Measurements from ENCODE around the gene DHX35. TPM values are rescaled to one million over a fixed set of nuclear protein-coding genes. Genes with fewer than 3 reads are reported as not detected.
A peak's percentile ranks its signal among the peaks of the same experiment; 100 is the strongest.

DHX35 gene
- total and polyA plus RNA-seq, 2 of the 8 experiments (the other 6 are each of a cell fraction or from before 2014, with no cell fraction given) = 21.9 to 27.7 TPM

DNA sequence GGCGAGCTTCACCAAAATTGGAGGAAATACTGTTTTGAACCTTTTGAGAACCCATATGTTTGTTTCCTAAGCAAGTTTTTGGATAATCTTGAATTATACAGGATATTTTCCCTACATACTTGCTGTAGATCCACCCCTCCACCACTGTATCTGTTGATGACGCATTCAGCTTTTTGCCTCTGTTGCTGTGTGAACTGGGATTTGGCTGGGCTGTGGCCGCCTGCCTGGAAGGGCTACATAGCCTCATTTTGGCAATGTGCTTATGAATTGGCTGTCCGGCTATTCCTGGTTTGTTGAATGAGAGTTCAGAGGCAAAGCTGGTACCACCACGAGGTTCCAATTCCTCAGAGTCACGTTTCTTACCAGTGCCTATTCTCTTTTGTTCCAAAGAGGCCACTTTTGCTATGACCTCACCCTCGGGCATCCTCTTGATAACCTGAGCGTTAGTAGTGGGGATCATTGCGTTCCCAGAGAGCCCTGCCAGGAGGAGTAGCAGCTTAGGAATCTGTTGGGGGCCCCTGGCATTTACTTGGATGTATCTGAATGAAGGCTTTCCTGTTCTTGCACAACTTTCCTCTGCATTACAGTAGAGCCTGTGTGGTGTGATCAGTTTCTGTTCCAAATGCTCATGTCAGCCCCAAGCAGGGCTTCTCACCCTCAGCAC, 29.6 kb upstream of the DHX35 start:
- Histone ChIP-seq H3K56ac (replicated peaks; ENCODE audit: insufficient read length, low read depth, low read length) (no peak overlapping the region), H2BK120ac (replicated peaks; ENCODE audit: low read depth, low read length) (no peak overlapping the region), H3K9ac (replicated peaks in 1 of 4; ENCODE audit: extremely low read depth in 1 of 4, low read depth in 3 of 4, low read length in 3 of 4) (no peak overlapping the region; a peak in 1 of 7 replicates), H4K8ac (ENCODE audit: extremely low read depth, insufficient read depth, low read length) (no peak overlapping the region), H3K23ac (ENCODE audit: insufficient read length) (no peak overlapping the region), H3K4me3 (ENCODE audit: extremely low read depth in 1 of 4, insufficient read depth in 2 of 4, low read depth in 3 of 4, low read length in 4 of 4) (no peak overlapping the region), H2BK5ac (ENCODE audit: low read depth, low read length) (no peak overlapping the region), H3K79me1 (ENCODE audit: low read depth, low read length) (peaks cover 31% of the 10 kb centered on the region), H4K91ac (replicated peaks; ENCODE audit: insufficient read length, low read length) (no peak overlapping the region), H2AK5ac (ENCODE audit: low read depth, low read length) (no peak overlapping the region), H3K4me2 (ENCODE audit: insufficient read depth in 1 of 2, low read depth in 2 of 2, low read length in 2 of 2) (0 out of 4 replicates have a peak overlapping the region, but pooled peaks of 1 of the 2 experiments have one; percentile 23), H2AFZ (ENCODE audit: low read length) (no peak overlapping the region), H3K18ac (ENCODE audit: extremely low read depth, low read length) (no peak overlapping the region), H3K9me3 (ENCODE audit: insufficient read depth in 2 of 2, low read depth in 1 of 2, low read length in 1 of 2) (no peaks in the 10 kb centered on the region), H4K20me1 (replicated peaks in 1 of 2; ENCODE audit: control insufficient read depth in 1 of 2, insufficient read depth in 2 of 2, low read length in 2 of 2) (peaks cover 28 to 33% of the 10 kb centered on the region in 2 experiments), H2BK12ac (ENCODE audit: low read depth, low read length) (no peak overlapping the region), H3K36me3 (ENCODE audit: control insufficient read depth in 2 of 4, insufficient read depth in 4 of 4, low read length in 3 of 4) (peaks cover 0 to 14% (median 2%) of the 10 kb centered on the region in 4 experiments; a peak in 3 of 8 replicates), H3K4me1 (replicated peaks in 1 of 4; ENCODE audit: control insufficient read depth in 3 of 4, insufficient read depth in 4 of 4, low read length in 3 of 4) (peaks cover 6 to 12% (median 9%) of the 10 kb centered on the region in 4 experiments), H2BK20ac (ENCODE audit: low read length) (no peak overlapping the region), H4K5ac (ENCODE audit: insufficient read length, low read depth, low read length) (no peak overlapping the region), H3K14ac (ENCODE audit: insufficient read length) (no peak overlapping the region), H3K23me2 (ENCODE audit: low read depth, low read length) (peaks cover 6% of the 10 kb centered on the region), H3K4ac (replicated peaks; ENCODE audit: insufficient read length, low read depth, low read length) (no peak overlapping the region), H3K79me2 (ENCODE audit: control insufficient read depth in 1 of 2, insufficient read depth in 2 of 2, low read length in 2 of 2) (peaks cover 64 to 99% of the 10 kb centered on the region in 2 experiments), H3K27me3 (replicated peaks in 1 of 4; ENCODE audit: control insufficient read depth in 3 of 4, extremely low read depth in 1 of 4, insufficient read depth in 3 of 4, low read length in 3 of 4) (no peaks in the 10 kb centered on the region), H3K27ac (ENCODE audit: low read depth, low read length) (no peak overlapping the region), H2BK15ac (ENCODE audit: low read length) (no peak overlapping the region)
- FAIRE-seq (no peak), DNase-seq (ENCODE audit: low read depth in 1 of 2, low spot score in 2 of 2) (no peak)
- 77% methylated on average over 9 of the region's 9 CpGs; no CpG with 5 or more reads in 1 of the 2 experiments for WGBS, 2 experiments (ENCODE audit: extremely low coverage in 1 of 2, insufficient coverage in 1 of 2, insufficient read length in 1 of 2, insufficient replicate concordance in 2 of 2, low coverage in 1 of 2, low lambda C conversion rate in 2 of 2, missing lambda C conversion rate in 1 of 2)
- POLR2A ChIA-PET (ENCODE audit: partially characterized antibody) = interaction anchor here (0.9 to 2.1 kb wide), 3 partner anchors 8 to 10 kb away, joined by 3 to 6 read pairs (median 3); no protein-coding TSS in a partner anchor
- no peak for TF ChIP-seq KDM5A (IDR thresholded peaks at IDR 0.05; ENCODE audit: low read length)
- TF ChIP-seq CEBPB (IDR thresholded peaks at IDR 0.05; ENCODE audit: low read depth, low read length) = peak; percentile 10; the same call in 1 of the 2 replicates
- CTCF ChIA-PET (ENCODE audit: partially characterized antibody) = interaction anchor here (1.1 to 1.4 kb wide), 4 partner anchors 10 to 344 kb away, joined by 3 to 5 read pairs (median 3); no protein-coding TSS in a partner anchor
